NCI-H2171 (cell line): ENCODE data around the gene ITIH3.
"Not testable (repeated sequence)": the region's sequence is repeated elsewhere in the genome, so short reads cannot be mapped to it uniquely, and the experiment has no call there.

ENCODE experiments used
- DNase-seq: peaks from one replicate; lab custom pipeline; 2025; lab: John Stamatoyannopoulos, UW

The ITIH3 gene, protein sequence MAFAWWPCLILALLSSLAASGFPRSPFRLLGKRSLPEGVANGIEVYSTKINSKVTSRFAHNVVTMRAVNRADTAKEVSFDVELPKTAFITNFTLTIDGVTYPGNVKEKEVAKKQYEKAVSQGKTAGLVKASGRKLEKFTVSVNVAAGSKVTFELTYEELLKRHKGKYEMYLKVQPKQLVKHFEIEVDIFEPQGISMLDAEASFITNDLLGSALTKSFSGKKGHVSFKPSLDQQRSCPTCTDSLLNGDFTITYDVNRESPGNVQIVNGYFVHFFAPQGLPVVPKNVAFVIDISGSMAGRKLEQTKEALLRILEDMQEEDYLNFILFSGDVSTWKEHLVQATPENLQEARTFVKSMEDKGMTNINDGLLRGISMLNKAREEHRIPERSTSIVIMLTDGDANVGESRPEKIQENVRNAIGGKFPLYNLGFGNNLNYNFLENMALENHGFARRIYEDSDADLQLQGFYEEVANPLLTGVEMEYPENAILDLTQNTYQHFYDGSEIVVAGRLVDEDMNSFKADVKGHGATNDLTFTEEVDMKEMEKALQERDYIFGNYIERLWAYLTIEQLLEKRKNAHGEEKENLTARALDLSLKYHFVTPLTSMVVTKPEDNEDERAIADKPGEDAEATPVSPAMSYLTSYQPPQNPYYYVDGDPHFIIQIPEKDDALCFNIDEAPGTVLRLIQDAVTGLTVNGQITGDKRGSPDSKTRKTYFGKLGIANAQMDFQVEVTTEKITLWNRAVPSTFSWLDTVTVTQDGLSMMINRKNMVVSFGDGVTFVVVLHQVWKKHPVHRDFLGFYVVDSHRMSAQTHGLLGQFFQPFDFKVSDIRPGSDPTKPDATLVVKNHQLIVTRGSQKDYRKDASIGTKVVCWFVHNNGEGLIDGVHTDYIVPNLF

GRCh38 chr3:52794612-52795099, at the start of gene ITIH3:
Gene ITIH3 (plus strand): TSS chr3:52794796. CDS start chr3:52794804, 8 bp downstream.
- DNase-seq = no peak

DNA sequence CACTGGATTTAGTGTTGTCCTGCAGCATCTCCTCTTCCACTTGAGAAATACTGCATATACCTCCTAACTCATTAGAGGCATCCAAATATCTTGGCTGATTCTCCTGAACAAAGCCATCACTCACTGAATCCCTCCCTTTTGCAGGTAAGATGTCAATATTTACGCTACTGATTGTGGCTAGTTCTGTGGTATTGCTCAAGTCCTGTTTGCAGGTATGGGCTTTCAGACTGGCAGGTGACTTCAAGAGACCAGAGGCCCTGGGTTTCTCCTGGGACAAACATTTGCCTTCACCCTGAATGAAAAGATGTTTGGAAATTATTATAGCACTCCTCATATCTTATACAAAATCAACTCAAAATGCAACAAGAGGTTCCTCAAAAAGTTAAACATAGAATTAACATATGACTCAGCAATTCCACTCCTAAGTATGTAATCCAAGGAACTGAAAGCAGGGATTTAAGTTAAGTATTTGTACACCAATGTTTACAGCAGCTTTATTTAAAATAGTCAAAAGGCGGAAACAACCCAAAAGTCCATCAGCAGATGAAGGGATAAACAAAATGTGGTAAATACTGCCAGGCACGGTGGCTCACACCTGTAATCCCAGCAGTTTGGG, 42.4 kb upstream of the ITIH3 start:
- DNase-seq = no peak

DNA sequence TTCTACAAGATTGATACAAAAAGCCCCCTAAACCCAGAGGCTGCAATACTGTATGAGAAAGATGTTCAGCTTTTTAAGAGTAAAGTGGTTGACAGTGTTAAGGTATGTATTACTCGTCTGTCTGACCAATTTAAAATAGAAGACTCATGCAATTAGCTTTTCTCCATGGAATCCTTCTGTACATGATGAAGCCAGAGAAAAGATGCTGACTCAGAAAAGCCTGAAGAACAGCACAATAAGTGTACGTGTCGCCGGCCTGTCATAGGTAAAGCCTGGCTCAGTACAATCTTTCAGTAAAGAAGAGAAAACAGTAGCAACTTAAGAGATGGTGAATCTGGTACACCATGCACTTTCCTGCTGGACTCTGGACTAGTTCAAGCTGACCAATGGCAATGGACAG, 40.2 kb upstream of the ITIH3 start:
- no peak for DNase-seq

DNA sequence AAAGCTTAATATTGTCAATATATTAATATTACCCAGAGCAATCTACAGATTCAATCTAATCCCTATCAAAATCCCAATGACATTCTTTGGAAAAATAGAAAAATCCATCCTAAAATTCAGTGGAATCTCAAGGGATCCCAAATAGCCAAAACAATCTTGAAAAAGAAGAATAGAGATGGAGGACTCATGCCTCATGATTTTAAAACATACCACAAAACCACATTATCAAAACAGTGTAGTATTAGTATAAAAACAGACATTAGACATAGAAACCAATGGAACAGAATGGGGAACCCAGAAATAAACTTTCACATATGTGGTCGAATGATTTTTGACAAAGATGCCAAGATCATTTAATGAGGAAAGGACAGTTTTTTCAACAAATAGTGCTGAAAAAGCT, 38.5 kb upstream of the ITIH3 start:
- no peak for DNase-seq

GRCh38 chr3:52763466-52763865, 31.1 kb upstream of the ITIH3 start:
- DNase-seq = no peak

GRCh38 chr3:52769786-52770455, 24.7 kb upstream of the ITIH3 start:
- DNase-seq = no peak

- DNase-seq = peak; percentile 58
These were observed 23.9 kb upstream of the ITIH3 start, which contains the start of gene NEK4 for GRCh38 chr3:52770496-52771333. Gene NEK4 (minus strand): TSS chr3:52770940. CDS start chr3:52770746, 194 bp downstream.

DNA sequence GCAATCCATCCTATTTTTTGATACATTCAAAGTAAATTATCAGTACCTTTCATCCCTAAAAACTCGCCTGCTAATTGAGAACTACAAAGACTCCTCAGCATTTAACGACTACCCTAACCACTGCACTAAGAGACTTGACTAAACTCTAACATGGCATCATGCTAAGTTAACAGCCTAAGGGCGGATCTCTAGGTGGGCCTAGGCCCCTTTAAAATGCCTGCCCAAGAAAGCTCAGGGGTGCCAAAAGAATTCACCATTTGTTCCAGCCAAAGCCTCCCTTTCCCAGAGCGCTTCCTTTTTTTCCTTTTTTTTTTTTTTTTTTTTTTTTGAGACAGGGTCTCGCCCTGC, 23.3 kb upstream of the ITIH3 start:
- DNase-seq = no peak

GRCh38 chr3:52771702-52772101, 22.9 kb upstream of the ITIH3 start:
- no peak for DNase-seq

GRCh38 chr3:52773361-52774065, 21.1 kb upstream of the ITIH3 start:
- no peak for DNase-seq

DNA sequence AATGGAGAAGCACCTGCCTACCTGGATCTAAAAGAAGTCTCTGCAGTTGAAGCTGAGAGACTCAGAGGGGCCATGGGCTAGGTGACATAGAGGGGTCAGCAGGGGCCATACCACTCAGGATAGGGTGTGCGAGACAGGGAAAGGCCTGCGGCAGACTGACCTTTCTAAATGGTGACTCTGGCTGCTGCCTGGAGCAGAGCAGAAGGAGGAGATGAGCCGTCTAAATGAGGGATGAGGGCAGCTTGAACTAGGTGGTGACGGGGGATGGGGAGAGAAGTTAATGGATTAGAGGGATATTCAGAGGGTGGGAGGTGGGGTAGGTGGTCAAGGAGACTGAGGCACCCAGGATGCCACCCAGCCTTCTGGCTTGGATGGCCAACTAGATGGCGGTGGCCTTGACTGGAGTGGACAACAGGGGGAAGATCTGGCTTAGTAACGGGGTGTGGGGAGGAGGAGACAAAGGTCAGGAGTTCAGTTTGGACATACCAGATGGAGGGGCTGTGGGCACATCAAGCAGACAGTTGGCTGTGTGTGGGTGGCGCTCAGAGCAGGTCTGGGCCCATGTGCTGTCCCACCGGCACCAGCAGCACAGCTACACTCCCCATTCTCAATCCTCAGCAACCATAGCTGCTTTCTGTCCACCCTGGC, 20.4 kb upstream of the ITIH3 start:
- DNase-seq = no peak

DNA sequence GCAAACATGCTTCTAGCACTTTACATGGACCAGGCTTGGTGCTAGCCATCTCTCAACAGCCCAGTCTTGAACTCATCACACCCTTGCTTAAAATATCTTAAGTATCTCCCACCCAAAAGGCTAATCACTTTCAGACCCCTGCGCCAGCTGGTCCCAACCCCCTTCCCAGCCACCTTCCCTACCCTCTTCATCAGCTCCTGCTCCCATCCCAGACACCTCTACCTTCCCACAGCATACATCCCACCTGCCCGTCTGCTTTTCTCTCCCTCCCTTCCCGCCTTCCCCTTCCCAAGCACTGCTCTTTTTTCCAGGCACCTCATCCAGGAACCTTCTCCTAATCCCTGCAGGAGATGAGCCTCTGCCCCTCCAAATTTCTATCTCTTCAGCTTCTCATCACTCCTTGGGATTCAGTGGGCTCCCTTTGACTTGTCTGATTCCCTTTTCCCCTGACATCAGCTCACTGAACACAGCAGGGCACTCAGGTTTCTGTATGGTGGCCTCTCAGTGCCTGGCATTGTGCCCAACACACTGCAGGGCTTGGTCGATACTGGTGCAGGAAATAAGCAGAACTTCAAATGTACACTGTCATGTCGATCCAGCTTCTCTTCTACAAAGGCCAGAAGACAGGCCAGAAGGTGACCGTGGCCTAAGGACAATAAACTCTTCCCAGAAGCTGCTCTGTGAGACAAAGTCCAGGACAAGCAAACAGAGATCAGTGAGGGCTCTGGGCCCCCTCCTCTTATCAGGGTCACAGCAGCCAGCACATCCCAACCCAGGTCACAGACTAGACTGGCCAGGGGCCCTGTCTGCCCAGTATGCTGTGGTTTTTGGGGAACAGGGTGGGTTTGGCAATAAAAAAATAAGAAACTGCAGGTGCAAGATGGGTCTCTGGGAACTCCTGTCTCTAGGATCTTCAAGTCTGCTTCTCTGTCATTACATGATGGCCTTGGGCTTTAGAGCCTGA, 19.4 kb upstream of the ITIH3 start:
- DNase-seq = no peak

DNA sequence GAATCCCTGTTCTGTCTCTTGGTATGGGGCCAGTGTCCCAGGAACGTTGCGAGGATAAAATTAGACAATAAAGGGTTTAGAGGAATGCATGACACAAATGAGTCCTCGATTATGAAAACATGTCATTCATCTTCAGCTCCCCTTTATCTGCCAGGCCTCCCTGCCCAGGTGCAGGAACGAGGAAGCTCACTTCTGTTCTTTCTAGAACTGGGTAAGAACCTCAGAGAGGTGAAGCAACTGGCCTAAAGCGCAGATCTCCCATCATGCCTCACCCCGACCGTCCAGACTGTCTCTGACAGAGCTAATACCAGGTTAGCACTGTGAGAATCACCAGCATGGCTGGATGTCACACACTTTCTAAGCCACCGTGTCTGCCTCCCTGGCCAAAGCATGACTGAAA, 18.7 kb upstream of the ITIH3 start:
- DNase-seq = no peak

GRCh38 chr3:52776486-52776885, 18.1 kb upstream of the ITIH3 start:
- DNase-seq = not testable (repeated sequence)

DNA sequence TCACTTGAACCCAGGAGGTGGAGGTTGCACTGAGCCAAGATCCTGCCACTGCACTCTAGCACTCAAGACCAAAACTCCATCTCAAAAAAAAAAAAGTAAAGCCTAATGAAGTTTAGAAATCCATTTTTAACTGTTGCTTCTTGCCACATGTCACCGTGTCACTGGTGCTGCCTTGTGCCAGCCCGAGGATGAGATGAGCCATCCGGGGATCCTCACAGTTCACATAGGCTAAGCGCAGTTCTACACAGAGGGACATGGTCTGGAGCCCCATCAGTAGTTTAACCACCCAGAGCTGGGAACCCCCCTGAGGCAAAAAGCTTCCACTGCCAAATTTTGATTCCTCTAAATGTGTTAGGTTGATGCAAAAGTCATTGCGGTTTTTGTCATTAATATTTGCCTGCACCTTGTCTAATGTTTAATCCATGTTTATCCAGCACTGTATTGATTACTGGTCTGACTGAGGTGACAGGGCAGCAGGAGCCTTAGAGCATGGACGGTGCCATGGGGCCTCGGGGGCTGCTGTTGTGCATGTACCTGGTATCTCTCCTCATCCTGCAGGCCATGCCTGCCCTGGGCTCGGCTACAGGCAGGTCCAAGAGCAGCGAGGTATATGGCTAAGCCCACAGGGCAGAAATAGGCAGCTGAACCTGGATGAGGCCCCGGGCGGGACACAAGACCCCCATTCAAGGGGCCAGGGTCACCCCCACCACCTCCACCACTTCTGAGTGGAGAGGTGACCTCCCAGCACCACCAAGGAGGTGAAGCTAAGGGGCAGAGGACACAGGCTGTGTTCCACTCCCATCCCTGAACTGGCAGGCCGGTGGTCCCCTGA, 17.3 kb upstream of the ITIH3 start, which contains the start of gene ITIH1:
Gene ITIH1 (plus strand): TSS at position 473 of the 832 bp plus-strand sequence. CDS start 17 bp downstream, at position 490.
- no peak for DNase-seq

DNA sequence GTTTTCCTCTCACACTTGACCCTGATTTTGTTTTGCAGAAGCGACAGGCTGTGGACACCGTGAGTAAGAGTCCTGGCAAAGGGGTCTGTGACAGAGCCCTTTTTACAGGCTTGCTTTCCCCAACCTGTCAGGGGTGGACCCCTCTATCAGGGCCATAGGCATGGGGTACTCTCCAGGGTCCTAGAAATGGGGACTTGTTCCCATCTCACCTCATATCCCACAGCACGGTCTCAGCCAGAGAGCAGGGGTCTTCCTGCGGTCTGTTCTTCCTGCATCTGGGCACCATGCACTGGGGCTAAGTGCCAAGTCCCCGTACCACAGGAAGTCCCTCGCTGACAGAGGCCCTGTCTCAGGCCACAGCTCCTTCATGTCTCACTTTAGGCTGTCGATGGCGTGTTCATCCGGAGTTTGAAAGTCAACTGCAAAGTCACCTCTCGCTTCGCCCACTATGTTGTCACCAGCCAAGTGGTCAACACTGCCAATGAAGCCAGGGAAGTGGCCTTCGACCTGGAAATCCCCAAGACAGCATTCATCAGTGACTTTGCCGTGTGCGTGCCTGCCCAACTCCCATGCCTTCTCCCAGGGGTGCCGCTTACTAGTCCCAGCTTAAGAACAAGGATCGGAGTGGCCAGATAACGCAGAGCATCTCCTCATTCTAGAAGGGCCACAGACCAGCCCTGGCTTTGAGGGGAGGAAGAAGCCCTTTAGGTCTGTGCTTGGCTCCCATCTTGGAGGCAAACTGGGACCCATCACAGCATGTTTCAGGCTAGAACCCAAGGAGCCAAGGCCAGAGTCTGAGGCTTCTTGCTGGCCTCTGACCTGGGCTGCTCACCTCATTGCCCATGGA, 16.4 kb upstream of the ITIH3 start:
- DNase-seq = no peak
